Activated T-helper 2 cell treated with anti-CD3 and anti-CD28 coated beads, Interferon-gamma antibody, Interleukin-2, Interleukin-4, amounts not matched to agents 10 μg/mL and 5 μg/mL and 100 μg/mL, durations not matched to agents 14 hours and 24 hours and 36 hours (primary cell): ENCODE data around the gene FBXL3. TPM values are rescaled to one million over a fixed set of nuclear protein-coding genes. Genes with fewer than 3 reads are reported as not detected.
"Not testable (repeated sequence)": the region's sequence is repeated elsewhere in the genome, so short reads cannot be mapped to it uniquely, and the experiment has no call there.

Source experiments
- DNase-seq: peaks from one replicate; pipeline ENCODE4 v3.0.0; 2021; ENCODE audit warnings: low spot score
- H3K27ac Mint-ChIP-seq: one replicate; pipeline ENCODE4 v1.8.0; 2021; ENCODE audit warnings: mixed read lengths
- H3K27me3 Mint-ChIP-seq: one replicate; pipeline ENCODE4 v1.8.0; 2021; ENCODE audit warnings: low read depth, mixed read lengths
- H3K36me3 Mint-ChIP-seq: one replicate; pipeline ENCODE4 v1.8.0; 2021; ENCODE audit warnings: low read depth, mixed read lengths
- H3K4me1 Mint-ChIP-seq: one replicate; pipeline ENCODE4 v1.8.0; 2021; ENCODE audit warnings: low read depth, mixed read lengths
- H3K4me3 Mint-ChIP-seq: one replicate; pipeline ENCODE4 v1.8.0; 2021; ENCODE audit warnings: low read depth, mild to moderate bottlenecking, moderate library complexity, mixed read lengths
- H3K9me3 Mint-ChIP-seq: one replicate; pipeline ENCODE4 v1.8.0; 2021; ENCODE audit warnings: mixed read lengths
- intact Hi-C: fragments of 100-400 bp; cut with micrococcal nuclease; formaldehyde crosslinking; loops from one replicate; pipeline ENCODE4 v1.15.1; 2023
- total RNA-seq: library from RNA; stranded (reverse); gene quantifications from 2 replicates; pipeline ENCODE4 v1.2.3, GENCODE V29; 2022

FBXL3 gene
- total RNA-seq, 1 donor from 2014 or later = 38.2 TPM

DNA sequence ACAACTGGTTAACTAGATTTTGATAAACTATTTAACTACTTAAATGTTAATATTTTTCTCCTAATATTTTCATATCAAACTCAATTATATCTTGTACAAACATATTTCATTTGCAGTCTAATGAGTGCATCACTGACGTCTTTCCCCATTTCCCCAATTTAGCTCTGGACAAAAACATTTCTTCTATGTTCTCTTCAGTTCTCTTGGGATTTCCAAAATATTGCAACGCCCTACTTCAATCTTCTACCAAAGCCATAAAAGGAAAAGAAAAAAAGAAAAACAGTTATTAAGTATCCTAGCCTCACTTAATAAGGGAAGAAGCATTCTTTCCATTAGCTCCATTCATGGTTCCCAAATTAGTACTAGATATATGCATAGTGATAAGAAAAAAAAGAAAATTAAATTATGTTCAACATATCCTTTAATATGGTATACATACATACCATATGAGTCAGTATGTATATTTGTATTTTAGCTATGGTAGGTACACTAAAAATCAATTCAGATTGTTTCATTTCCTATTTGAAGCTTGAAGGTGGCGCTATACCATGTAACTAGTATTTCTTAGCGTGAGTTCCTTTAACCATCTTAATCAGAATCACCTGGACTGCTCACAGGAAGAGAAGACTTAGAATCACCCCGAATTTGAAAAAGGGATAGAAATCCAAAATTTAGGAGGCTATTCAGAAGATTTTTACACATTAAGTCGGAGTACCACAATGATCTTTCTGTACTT is 9.9 kb downstream of the FBXL3 start:
- H3K4me3 Mint-ChIP-seq = no peak overlapping the region
- intact Hi-C loops = no loop called here
- peaks cover 65% of the 10 kb centered on the region for H3K36me3 Mint-ChIP-seq
- no peaks in the 10 kb centered on the region for H3K9me3 Mint-ChIP-seq
- DNase-seq = no peak
- no peak overlapping the region for H3K27ac Mint-ChIP-seq
- H3K27me3 Mint-ChIP-seq = no peaks in the 10 kb centered on the region
- H3K4me1 Mint-ChIP-seq = peaks cover 32% of the 10 kb centered on the region

DNA sequence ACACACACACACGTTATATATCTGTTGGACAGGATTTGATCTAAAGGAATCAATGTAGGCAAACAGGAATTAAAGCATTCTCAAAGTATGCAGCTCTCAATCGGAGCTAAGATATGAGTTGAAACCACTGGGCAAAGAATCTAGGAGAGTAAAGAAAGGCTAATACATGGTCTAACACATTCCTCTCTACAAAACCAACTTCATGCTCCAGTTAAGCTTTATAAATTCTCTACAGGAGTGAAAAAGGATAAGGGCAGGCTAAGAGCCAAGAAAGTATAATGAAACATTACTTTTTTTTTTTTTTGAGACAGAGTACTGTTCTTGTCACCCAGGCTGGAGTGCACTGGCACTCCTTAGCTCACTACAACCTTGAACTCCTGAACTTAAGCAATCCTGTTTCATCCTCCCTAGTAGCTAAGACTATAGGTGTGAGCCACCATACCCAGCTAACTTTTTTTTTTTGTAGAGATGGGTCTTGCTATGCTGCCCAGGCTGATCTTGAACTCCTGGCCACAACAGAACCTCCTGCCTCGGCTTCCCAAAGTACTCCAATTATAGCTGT is 10.6 kb downstream of the FBXL3 start:
- Mint-ChIP-seq H3K9me3 (no peaks in the 10 kb centered on the region), H3K36me3 (peaks cover 68% of the 10 kb centered on the region), H3K27ac (no peak overlapping the region), H3K27me3 (no peaks in the 10 kb centered on the region), H3K4me1 (peaks cover 30% of the 10 kb centered on the region), H3K4me3 (no peak overlapping the region)
- intact Hi-C loops = no loop called here
- DNase-seq = no peak

DNA sequence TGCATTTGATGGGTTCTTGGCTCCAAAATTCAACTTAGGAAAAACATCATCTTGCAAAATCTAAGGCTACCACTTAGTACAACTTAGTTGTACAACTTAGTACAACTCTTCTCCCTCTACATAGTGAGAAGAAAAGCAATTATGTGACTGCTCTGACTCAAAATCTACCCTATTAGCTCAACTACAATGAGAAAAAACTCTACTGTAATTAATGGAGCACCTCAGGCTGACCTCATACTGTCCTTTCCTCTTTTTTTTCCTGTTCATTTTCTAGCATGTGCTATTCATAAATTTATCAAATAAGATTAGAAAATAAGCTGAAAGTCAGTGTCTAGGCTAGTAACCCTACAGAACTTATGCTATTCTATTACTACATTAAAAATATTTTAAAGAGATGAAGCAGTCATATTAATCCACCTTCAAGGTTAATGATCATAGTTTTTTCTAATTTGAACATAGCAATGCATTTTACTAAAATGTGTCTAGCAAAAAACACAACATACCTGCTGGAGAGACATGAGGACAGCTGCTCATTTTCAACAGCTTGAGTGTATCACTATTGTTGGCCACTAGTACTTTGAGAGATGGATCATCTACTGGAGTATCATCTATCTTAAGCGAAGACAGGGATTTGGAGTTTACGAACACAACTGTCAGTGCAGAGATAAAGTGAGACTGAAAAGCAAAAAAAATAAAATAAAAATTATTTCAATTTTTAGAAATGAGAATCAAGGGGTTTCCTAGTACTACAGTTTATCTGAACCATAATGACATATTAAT is 11.9 kb downstream of the FBXL3 start:
- no peak overlapping the region for H3K27ac Mint-ChIP-seq
- no peak overlapping the region for H3K4me3 Mint-ChIP-seq
- H3K4me1 Mint-ChIP-seq = peaks cover 28% of the 10 kb centered on the region
- H3K9me3 Mint-ChIP-seq = no peaks in the 10 kb centered on the region
- DNase-seq = no peak
- H3K27me3 Mint-ChIP-seq = no peaks in the 10 kb centered on the region
- peaks cover 78% of the 10 kb centered on the region for H3K36me3 Mint-ChIP-seq
- intact Hi-C loops = loop anchor here (1.0 kb wide), 1 partner anchor 8 kb away; no protein-coding TSS in a partner anchor

DNA sequence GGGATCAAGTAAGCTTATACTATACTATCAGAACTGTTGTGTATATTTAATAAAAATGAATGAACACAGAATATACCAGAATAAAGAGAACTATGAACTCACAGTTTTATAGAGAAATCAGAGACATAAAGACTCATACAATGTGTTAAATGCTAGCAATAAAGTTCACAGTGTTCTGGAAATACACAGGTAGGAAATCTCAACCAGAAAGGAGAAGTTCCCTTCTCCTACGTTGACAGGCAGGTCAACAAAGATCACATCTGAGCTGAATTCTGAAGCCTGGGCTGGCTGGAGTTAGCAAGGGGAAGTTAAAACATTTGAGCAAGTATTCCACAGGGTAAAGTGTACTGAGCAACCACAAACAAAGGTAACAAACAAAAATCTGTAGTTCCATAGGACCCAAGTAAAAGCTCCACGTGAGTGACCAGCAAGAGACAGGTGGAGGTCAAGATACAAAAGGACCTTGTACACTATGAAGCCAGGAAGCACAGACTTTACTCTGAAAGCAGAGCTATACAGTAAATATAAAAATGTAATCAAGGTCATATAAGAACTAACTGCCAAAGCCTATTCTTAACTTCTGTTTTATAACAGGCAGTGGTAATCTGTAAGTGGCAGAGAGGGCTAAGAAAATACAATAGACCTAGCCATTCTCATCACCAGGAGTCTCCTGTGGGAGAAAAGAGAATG is 13.0 kb downstream of the FBXL3 start:
- Mint-ChIP-seq H3K27ac (no peak overlapping the region), H3K4me1 (peaks cover 33% of the 10 kb centered on the region), H3K9me3 (no peaks in the 10 kb centered on the region), H3K27me3 (no peaks in the 10 kb centered on the region), H3K4me3 (no peak overlapping the region), H3K36me3 (peaks cover 84% of the 10 kb centered on the region)
- intact Hi-C loops = no loop called here
- no peak for DNase-seq

DNA sequence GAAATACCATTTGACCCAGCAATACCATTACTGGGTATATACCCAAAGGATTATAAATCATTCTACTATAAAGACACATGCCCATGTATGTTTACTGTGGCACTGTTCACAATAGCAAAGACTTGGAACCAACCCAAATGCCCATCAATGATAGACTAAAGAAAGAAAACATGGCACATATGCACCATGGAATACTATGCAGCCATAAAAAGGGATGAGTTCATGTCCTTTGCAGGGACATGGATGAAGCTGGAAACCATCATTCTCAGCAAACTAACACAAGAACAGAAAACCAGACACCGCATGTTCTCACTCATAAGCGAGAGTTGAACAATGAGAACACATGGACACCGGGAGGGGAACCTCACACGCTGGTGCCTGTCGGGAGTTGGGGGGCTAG is 17.2 kb downstream of the FBXL3 start:
- H3K27me3 Mint-ChIP-seq, H3K4me3 Mint-ChIP-seq, DNase-seq, H3K9me3 Mint-ChIP-seq, H3K27ac Mint-ChIP-seq: not testable (repeated sequence)
- Mint-ChIP-seq H3K4me1 (peaks cover 26% of the 10 kb centered on the region), H3K36me3 (peaks cover 70% of the 10 kb centered on the region)
- intact Hi-C loops = loop anchor here (2.0 to 5.0 kb wide), 3 partner anchors 15 to 318 kb away; partner anchors contain the start of genes CLN5 and MYCBP2

DNA sequence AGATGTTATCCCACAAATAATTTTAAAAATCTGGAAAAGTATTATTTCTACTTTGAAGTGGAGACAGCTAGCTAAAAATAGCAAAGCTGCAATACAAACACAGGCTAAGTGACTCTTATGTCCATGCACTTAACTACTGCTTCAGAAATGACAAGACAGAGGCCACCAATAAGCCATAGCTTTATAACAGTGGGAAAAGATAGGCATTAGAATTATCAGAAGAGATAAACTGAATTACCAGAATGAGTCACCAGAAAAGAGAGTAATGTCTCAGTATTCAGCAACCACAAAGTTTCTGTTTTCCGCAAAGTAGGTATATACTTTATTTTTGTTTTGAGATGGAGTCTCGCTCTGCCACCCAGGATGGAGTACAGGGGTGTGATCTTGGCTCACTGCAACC is 17.9 kb downstream of the FBXL3 start:
- H3K4me3 Mint-ChIP-seq = no peak overlapping the region
- peak overlapping the region; percentile 62 for H3K27ac Mint-ChIP-seq
- no peaks in the 10 kb centered on the region for H3K9me3 Mint-ChIP-seq
- no peaks in the 10 kb centered on the region for H3K27me3 Mint-ChIP-seq
- H3K4me1 Mint-ChIP-seq = peaks cover 22% of the 10 kb centered on the region
- intact Hi-C loops = loop anchor here (2.0 to 5.0 kb wide), 3 partner anchors 16 to 318 kb away; partner anchors contain the start of genes CLN5 and MYCBP2
- H3K36me3 Mint-ChIP-seq = peaks cover 70% of the 10 kb centered on the region
- DNase-seq = no peak

DNA sequence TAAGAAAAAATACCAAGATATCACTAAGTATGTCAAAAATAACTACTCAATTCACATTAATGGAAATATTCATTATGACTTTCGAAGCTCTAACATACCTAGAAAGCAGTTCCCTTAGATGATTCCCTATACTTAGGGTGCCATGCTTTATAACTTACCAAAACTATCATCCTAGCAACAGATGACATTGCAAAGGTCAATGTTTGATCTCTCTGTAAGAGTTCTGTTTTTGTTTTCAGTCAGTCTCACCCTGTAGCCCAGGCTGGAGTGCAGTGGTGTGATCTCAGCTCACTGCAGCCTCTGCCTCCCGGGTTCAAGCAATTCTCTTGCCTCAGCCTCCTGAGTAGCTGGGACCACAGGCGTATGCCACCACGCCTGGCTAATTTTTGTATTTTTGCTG is 18.6 kb downstream of the FBXL3 start:
- not testable (repeated sequence) for H3K27me3 Mint-ChIP-seq, H3K9me3 Mint-ChIP-seq, DNase-seq, H3K4me3 Mint-ChIP-seq
- peaks cover 21% of the 10 kb centered on the region for H3K4me1 Mint-ChIP-seq
- H3K36me3 Mint-ChIP-seq = peaks cover 64% of the 10 kb centered on the region
- intact Hi-C loops = loop anchor here (2.0 to 5.0 kb wide), 3 partner anchors 16 to 319 kb away; partner anchors contain the start of genes CLN5 and MYCBP2
- H3K27ac Mint-ChIP-seq = peak overlapping the region; percentile 57

DNA sequence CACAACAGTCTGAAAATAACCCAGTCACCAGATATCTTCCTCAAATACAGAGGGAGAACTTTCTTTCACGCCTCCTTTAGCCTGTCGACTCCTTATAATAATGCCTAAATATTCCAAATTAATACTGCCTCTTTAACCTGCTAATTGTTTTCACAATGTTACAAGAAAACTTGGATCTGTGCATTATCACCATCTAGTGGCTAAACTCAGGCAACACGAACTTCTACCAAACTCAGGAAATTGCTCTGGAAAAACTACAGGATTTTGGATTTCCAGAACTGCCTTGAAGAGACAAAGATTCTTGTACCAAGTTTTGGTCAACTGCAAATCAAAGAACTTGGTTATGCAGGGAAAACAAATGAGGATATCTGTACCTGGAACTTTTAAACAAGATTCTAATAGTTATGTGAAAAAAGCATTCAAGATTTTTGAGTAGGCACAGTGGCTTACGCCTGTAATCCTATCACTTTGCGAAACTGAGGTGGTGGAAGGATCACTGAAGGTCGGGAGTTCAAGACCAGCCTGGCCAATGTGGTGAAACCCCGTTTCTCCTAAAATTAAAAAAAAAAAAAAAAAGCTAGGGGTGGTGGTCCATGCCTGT is 24.3 kb downstream of the FBXL3 start:
- DNase-seq = no peak
- H3K4me1 Mint-ChIP-seq = peaks cover 13% of the 10 kb centered on the region
- no peak overlapping the region for H3K27ac Mint-ChIP-seq
- H3K27me3 Mint-ChIP-seq = no peaks in the 10 kb centered on the region
- intact Hi-C loops = no loop called here
- peaks cover 59% of the 10 kb centered on the region for H3K36me3 Mint-ChIP-seq
- no peaks in the 10 kb centered on the region for H3K9me3 Mint-ChIP-seq
- no peak overlapping the region for H3K4me3 Mint-ChIP-seq

DNA sequence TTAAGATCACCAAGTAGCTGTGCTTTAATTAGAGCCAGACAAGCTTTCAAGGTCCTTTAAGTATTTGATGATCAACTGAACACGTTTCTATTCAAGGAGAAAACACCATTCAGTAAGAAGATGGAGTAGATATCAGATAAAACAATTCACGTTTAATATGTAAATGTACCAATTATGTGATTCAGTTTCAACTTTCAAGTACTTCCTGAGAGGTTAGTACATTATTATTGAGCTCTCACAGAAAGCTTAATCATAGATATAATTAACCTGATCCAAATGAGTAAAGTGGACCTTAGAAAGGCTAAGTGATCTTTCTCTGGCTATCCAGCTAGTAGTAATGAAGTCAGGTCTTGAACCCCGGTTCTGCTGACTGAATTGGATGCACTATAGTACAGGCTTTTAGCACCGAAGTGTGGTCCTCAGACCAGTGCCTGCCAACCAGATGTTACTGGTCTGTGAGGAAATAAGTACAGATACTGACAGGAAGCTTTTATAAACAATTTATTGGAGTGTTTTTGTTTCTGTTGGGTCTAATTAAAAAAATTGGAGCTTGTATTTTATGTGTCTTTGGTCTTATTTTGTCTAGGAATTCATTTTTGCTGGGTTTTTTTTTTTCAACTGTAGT is 24.9 kb downstream of the FBXL3 start:
- Mint-ChIP-seq H3K27ac (no peak overlapping the region), H3K4me3 (no peak overlapping the region), H3K27me3 (no peaks in the 10 kb centered on the region), H3K9me3 (no peaks in the 10 kb centered on the region), H3K36me3 (peaks cover 59% of the 10 kb centered on the region), H3K4me1 (peaks cover 11% of the 10 kb centered on the region)
- intact Hi-C loops = no loop called here
- no peak for DNase-seq

DNA sequence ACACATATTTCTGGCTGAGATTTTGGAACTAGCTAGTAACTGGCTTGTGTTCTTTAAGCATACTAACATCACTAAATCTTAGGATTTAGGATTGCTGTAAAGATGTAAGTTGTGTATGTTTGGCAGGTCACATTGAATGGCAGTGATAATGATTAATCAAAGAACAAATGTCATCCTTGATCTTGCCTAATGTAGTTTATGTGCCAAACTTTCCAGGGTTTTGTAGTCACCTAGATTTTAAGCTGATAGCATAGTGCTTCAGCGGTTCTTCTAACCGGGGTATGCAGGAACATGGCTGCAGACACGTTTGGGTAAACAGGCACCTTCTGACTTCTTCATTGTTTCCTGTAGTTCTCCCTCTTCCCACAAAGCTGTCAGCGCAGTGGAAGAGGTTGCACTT is 25.4 kb downstream of the FBXL3 start:
- Mint-ChIP-seq H3K4me1 (peaks cover 13% of the 10 kb centered on the region), H3K4me3 (no peak overlapping the region), H3K27me3 (no peaks in the 10 kb centered on the region), H3K27ac (peak overlapping the region; percentile 3), H3K36me3 (peaks cover 63% of the 10 kb centered on the region), H3K9me3 (no peaks in the 10 kb centered on the region)
- intact Hi-C loops = no loop called here
- DNase-seq = no peak

DNA sequence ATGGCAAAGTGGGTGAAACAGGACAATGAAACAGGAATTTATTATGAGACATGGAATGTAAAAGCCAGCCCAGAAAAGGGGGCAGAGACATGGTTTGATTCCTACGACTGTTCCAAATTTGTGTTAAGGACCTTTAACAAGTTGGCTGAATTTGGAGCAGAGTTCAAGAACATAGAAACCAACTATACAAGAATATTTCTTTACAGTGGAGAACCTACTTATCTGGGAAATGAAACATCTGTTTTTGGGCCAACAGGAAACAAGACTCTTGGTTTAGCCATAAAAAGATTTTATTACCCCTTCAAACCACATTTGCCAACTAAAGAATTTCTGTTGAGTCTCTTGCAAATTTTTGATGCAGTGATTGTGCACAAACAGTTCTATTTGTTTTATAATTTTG is 26.5 kb downstream of the FBXL3 start:
- peaks cover 15% of the 10 kb centered on the region for H3K4me1 Mint-ChIP-seq
- no peak for DNase-seq
- H3K27ac Mint-ChIP-seq = no peak overlapping the region
- no peaks in the 10 kb centered on the region for H3K9me3 Mint-ChIP-seq
- no peak overlapping the region for H3K4me3 Mint-ChIP-seq
- H3K36me3 Mint-ChIP-seq = peaks cover 69% of the 10 kb centered on the region
- no peaks in the 10 kb centered on the region for H3K27me3 Mint-ChIP-seq
- intact Hi-C loops = no loop called here

DNA sequence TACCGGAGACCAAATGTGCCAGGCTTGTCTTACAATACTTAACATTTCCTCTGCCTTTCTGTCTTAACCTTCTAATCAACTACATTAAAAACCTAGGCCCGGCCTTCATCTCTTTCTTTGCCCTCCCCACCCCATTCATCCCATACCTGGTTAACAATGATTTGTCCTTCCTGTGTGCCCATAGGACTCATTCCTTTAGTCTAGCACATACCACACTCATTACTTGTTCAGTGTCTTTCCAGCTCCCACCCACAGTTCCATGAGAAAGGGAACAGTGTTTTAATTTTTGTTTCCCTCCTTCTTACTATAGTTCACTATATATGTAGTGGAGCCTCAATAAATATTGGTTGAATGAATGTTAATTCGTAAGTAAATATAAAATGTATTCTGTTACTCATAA is 32.7 kb downstream of the FBXL3 start:
- Mint-ChIP-seq H3K4me3 (peak overlapping the region; percentile 56), H3K36me3 (peaks cover 54% of the 10 kb centered on the region), H3K9me3 (no peaks in the 10 kb centered on the region), H3K27me3 (no peaks in the 10 kb centered on the region), H3K4me1 (peaks cover 33% of the 10 kb centered on the region), H3K27ac (peak overlapping the region; percentile 19)
- intact Hi-C loops = loop anchor here (5.0 to 10.0 kb wide), 2 partner anchors 107 to 481 kb away; partner anchors contain the start of gene KCTD12
- no peak for DNase-seq
